Endometrial microvascular endothelial cells (primary cell): ENCODE measurements around the gene EHBP1. TPM values are rescaled to one million over a fixed set of nuclear protein-coding genes. Genes with fewer than 3 reads are reported as not detected.

Experiments used
- in situ Hi-C: cut with HindIII; loops from 2 replicates; pipeline ENCODE4 v1.10.0; 2017; ENCODE audit warnings: low sequenced_read_pairs, low pct_unique_long_range_greater_than_20kb; ENCODE audit errors: inconsistent ontology term
- total RNA-seq: library from RNA; depleted of rRNA; stranded (reverse); fragments of >200 nt; gene quantifications from one replicate; pipeline ENCODE4 v1.2.3, GENCODE V29; 2015; ENCODE audit errors: inconsistent ontology term

Gene EHBP1
- total RNA-seq, 1 donor from 2014 or later = 29.9 TPM

DNA sequence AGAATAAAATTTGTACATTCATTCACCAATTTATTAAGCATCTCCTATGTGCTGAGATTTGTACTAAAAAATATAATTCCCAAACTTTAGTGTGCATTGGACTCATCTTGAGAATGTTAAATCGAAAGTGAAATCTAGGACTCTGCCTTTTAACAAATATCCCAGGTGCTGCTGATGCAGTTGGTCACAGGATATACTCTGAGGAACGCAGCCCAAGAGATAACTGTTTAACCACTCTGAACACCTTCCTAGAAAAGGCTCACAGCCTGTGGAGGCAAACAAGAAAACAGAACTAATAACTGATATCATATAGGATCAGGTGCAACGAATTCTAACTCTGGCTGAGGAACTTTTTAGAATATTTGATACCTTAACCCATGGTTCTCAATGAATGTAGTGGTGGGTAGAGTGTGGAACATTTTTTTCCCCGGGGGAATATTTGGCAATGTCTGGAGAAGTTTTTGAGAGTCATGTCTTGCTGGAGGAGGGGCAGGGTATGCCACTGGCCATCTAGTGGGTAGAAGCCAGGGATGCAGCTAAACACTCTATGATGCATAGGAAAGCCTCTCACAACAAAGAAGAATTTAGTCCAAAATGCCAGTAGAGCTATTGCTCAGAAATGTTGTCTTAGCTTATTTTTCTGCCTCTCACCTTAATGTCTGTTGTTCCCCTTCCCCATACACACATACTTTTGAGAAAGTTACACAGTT, 96.5 kb downstream of the EHBP1 start:
- in situ Hi-C loops = no loop called here

GRCh38 chr2:62803961-62804360, 98.4 kb downstream of the EHBP1 start:
- in situ Hi-C loops = no loop called here

DNA sequence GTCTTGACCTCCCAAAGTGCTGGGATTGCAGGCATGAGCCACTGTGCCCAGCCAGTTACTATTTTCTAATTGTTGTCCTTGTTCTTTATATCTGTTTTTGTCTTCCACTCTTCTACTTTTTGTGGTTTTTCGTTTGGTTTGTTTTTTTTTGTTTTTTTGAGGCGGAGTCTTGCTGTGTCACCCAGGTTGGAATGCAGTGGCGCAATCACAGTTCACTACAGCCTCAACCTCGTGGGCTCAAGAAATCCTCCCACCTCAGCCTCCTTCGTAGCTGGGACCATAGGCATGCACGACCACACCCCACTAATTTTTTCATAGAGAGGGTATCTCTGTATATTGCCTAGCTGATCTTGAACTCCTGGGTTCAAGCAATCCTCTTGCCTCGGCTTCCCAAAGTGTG, 100.7 kb downstream of the EHBP1 start:
- in situ Hi-C loops = no loop called here

- in situ Hi-C loops = no loop called here
Observed at GRCh38 chr2:62808554-62808953, 103.0 kb downstream of the EHBP1 start.

DNA sequence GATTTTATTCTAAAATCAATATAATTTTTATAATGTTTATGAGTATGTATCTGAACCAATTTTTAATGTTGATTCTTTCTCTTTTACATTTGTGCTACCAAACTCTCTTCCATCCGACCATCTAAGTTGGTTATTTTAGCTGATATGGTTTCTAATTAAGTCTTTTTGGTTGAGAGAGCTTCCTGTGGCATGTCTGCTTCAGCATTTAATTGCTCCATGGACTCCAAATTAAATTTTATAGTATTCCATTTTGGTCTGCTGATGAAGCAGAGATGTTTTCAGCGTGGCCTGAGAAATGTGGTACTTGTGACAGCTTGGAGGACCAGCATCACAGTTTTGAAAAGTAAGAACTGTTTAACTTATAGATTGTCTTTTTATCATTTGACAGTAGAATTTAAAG, 105.6 kb downstream of the EHBP1 start:
- in situ Hi-C loops = no loop called here

DNA sequence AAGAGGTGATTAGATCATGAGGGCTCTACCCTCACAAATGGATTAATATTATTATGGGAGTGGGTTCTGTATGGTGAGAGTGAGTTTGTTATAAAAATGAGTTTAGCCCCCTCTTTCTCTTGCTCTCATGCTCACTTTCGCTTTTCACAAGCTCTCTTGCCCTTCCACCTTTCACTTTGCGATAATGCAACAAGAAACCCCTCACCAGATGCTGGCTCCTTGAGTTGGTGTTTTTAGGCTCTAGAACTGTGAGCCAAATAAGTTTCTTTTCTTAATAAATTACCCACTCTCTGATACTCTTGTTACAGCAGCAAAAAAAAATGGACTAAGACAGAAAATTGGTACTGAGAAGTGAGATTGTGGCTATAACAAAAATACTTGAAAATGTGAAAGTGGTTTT, 106.5 kb downstream of the EHBP1 start:
- in situ Hi-C loops = no loop called here

DNA sequence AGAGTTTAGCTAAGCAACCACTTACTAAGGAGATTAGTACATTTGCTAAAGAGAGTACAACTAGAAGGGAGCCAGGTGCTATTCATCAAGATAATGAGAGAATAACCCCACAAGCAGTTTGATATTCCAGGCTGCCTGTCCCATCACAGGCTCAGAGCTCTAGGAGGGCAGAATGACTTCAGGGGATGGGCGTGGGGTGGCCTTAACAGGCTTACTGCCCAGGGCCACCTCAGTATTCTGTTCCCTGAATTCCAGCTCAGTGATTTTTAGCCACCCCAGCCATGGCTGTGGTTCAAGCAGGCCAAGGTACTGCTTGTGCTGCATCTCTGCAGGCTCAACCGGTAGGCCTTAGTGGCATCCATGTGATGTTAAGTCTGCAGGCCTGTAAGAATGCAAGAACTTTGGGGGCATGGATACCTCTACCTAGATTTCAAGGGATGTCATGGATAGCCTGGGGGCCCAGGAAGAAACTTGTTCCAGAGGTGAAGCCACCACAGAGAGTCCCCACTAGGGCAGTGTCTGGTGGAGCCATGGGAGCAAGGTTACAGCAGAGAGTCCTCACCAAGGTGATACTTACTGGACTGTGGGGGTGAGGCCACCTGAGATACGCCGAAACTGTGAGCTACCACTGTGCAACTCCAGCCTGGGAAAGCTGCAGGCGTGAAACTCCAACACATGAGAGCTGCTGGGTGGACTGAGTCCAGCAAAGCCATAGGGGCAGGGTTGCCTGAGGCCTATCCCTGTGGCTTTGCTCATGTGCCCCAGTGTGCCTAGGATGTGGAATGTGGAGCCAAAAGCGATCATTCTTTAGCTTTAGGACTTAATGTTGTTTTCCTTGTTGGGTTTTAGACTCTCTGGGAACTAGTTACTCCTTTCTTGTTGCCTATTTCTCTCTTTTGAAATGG, 107.7 kb downstream of the EHBP1 start:
- in situ Hi-C loops = no loop called here

GRCh38 chr2:62814123-62814522, 108.6 kb downstream of the EHBP1 start:
- in situ Hi-C loops = no loop called here

DNA sequence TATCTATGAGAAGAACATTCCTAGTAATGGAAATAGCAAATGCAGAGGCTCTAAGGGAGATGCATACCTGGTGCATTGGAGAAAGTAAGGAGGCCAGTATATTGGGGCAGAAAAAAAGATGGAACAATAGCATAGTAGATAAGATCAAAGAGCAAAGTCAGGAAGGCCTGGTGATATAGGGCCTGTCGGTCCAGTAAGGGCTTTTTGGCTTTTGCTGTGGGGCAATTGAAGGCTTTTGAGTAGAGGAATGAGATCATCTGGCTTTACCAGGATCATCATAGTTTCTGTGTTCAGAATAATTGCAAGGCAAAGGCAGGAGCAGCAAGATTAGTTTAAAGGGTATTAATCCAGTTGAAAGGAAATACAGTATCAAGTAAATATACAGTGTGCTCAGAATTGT, 111.8 kb downstream of the EHBP1 start:
- in situ Hi-C loops = no loop called here

- in situ Hi-C loops = no loop called here
Observed at GRCh38 chr2:62817995-62818713, 112.6 kb downstream of the EHBP1 start.

DNA sequence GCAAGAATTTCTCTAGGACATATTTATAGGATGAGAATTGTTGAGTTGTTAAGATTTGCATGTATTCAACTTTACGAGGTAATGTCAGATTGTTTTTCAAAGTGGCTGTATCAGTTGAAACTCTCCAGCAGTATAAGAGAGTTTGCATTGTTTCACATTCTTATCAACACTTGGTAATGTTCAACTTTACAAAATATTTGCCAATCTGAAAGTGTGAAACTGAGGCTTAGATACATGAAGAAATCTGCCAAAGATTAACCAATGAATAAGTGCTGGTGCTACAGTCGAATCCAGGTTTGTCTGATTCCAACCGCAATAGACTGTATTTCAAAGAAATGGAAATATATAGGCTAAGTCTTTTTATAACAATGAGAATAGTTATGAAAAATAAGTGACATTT, 117.0 kb downstream of the EHBP1 start:
- in situ Hi-C loops = no loop called here

DNA sequence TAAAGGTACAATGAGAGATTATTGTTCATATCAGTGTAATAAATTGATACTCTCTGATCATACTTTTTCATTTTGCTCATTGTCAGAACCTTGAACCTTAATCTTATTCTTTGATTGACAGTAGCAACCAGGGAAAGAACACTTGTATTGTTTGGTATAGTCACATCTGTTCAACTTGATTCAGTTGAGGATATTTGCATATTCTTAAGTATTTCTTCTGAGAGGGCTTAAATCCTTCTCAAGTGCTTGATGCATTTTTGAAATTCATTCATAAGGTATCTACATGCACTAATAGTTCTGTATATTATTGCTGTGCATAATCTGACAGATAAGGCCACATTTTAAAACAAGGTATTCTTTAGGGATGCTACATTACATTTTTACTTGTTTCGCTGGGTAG, 118.9 kb downstream of the EHBP1 start:
- in situ Hi-C loops = no loop called here

DNA sequence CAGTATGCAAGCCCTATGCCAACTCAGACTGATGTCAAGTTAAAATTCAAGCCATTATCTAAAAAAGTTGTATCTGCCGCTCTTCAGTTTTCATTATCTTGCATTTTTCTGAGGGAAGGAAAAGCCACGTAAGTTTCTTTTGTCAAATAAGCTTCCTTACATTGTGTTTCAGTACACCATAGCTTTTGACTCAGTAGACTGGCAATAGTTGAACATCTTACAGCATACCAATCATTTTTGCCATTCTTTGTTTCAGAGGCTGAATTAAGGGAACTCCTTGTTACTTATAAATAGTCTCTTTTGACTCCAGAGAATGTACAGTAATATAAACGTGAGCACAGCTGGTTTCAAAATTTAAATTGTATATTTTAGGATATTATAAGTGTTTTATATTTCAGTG, 120.6 kb downstream of the EHBP1 start:
- in situ Hi-C loops = loop anchor here (25.0 kb wide), 1 partner anchor 236 kb away; the partner anchor contains the start of gene OTX1

GRCh38 chr2:62826953-62827675, 121.6 kb downstream of the EHBP1 start:
- in situ Hi-C loops = loop anchor here (25.0 kb wide), 1 partner anchor 235 kb away; the partner anchor contains the start of gene OTX1

GRCh38 chr2:62831729-62832128, 126.2 kb downstream of the EHBP1 start:
- in situ Hi-C loops = loop anchor here (25.0 kb wide), 1 partner anchor 231 kb away; the partner anchor contains the start of gene OTX1

DNA sequence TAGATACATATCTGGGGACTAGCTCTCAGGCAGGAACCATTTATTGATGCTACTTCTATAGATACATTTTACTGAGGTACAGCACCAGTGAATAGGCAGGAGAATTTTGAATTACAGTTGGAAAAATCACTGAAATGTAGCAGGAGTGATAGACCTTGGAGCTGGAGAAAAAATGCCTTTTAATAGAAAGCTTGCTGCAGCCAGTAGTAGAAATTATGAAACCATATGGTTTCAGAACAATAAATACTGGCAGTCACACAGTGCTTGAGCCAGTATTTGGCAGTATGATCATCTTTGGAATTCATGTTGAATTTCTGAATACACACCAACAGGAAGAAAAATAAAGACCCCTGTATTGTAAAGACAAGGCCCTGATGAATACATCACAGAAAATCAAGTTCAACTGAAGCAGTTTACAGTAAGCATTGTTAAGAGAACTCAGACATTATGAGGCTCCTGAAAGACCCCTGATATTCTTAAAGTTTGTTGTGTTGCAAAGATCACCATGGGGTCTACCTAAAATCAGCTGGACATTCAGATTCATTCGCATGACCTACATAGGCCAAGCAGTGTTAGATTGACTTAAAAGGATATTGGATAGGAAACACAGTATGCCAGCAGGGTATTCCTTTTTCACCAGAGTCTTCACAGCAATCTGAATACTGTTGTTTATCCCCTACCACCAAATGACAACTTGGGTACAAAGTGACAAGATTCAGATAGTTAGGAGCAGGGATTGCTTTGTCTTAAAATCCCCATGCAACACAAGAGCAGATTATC, 139.0 kb downstream of the EHBP1 start:
- in situ Hi-C loops = loop anchor here (25.0 kb wide), 1 partner anchor 218 kb away; the partner anchor contains the start of gene OTX1

DNA sequence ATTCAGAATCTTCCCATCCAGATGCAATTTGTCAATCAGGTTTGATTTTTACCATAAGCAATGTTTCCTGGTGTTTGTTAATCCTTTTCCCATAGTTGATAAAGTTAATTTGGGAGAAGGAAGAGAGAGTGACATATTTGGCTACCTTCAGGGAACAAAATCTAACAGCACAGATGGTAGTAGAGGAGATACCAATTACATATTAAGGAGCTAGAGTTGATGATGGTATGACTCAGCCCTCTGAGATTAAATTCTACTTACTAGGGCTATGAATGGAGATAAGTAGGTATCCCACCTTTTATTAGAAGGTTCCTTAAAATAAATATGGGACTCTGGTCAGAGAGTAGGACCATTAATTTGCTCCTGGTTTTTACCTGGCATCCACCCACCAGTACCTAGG, 139.7 kb downstream of the EHBP1 start:
- in situ Hi-C loops = loop anchor here (25.0 kb wide), 1 partner anchor 217 kb away; the partner anchor contains the start of gene OTX1

GRCh38 chr2:62852254-62852653, 146.7 kb downstream of the EHBP1 start:
- in situ Hi-C loops = no loop called here
